Measurements from ENCODE around the gene WDR89.
"Not testable (repeated sequence)": the region's sequence is repeated elsewhere in the genome, so short reads cannot be mapped to it uniquely, and the experiment has no call there.

Gene WDR89, protein sequence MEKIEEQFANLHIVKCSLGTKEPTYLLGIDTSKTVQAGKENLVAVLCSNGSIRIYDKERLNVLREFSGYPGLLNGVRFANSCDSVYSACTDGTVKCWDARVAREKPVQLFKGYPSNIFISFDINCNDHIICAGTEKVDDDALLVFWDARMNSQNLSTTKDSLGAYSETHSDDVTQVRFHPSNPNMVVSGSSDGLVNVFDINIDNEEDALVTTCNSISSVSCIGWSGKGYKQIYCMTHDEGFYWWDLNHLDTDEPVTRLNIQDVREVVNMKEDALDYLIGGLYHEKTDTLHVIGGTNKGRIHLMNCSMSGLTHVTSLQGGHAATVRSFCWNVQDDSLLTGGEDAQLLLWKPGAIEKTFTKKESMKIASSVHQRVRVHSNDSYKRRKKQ

DNA sequence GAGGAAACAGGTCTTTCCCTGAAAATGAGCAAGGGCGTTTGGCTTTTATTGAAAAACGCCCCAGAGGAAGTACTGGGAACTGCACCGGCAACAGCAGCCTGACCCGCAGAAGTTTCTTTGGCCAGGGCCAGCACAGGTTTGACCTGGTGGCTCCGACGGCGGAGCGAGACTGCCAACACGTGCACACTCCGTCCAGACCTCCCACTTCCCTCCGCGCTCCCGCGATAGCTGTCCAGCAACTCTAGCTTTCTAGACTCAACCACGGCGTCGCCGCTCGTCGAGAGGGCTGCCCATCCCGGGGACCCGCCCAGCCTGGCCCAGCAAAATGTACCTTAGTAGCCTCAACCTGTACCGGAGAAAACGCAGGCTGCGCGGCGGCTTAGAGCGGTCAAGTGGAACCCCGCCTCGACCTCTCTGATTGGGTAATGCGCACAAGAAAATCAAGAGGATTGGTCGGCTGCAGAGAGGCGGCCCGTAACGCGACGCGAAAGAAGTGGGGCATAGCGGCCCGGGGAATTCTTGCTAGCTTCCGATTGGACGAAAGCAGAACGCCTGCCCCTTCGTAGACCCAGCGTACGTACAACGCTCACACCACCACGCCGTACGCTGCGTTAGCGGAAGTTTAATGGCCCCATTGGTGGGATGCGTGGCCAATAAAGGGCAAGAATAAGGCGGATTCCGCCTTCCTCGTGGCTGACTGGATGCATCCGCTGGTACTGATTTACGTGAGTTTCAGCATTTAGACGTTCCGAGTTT, at the start of gene WDR89:
WDR89 (minus strand) TSS at position 399 of the 756 bp plus-strand sequence. CDS start 41,929 bp downstream, outside the sequence.
- DNase-seq, result peak; percentile 98

DNA sequence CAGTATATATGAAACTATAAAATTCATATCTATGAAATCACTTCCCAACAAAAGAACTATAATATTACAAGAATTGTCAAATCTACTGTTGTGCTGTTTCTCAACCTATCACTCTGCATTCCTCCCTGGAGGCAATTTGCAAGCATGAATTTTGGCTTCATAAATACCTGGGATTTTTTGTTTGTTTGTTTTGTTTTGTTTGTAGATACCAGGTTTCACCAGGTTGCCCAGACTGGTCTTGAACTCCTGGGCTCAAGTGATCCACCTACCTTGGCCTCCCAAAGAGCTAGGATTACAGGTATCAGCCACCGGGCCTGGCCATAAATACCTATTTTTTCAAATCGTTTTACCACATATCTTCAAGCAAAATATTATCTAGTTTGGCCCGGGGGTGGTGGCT, 47.5 kb upstream of the WDR89 start:
- no peak for DNase-seq

DNA sequence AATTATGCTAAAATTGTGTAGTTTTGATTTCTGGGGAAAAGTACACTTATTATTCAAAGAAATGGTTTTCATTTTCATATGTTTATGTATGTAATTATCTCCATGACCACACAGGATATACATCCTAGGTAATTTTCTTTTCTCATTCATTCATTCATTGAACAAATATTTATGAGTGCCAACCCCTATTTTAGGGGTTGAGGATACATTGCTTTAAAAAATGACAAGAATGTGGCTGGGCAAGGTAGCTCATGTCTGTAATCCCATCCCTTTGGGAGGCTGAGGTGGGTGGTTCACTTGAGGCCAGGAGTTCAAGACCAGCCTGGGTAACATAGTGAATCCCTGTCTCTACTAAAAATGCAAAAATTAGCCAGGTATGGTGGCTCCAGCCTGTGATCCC, 45.3 kb upstream of the WDR89 start:
- DNase-seq, result no peak

DNA sequence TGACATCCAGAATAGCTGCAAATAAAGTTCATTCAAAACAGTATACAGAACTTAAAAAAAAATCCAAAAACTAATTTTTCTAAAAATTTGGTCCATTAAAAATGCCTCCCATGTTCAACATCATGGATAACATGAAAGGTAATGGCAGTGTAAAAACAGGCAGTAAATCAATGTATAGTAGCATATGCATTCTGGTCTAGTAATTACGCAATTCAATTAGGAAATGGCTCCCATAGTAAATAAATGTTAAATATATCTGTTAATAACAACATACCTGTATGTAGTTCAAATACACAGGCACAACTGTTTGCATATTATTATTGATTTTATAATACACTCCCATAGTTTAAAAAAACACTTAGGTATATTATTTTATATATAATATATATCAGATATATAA, 43.7 kb upstream of the WDR89 start:
- no peak for DNase-seq

DNA sequence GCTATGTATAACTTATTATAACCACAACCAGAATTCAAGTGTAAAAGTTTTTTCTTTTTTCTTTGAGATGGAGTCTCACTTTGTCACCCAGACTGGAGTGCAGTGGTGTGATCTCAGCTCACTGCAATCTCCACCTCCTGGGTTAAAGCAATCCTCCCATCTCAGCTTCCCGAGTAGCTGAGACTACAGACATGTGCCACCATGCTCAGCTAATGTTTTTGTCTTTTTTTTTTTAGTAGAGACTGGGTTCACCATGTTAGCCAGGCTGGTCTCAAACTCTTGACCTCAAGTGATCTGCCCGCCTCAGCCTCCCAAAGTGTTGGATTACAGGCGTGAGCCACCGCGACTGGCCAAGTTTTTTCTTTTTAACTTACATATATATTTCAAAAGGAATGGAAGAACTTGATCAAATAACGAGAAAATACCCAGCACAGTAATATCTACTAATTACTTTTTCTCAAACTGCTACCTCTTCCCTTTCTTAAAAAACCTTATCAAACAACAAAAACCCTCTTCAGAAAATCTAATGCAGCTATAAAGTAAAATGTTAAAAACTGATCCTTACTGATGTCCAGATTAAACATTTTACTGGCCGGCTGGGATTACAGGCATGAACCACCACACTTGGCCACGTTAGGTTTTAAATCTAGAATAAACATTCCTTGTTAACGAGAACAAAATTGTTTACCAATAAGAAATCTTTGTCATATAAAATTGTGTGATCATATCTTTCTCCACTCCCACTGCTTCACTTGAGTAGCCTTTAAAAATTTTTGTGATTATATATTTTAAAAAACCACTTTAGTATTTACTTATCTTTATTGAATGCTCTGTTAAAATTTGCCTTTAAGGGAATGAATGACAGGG, 41.3 kb upstream of the WDR89 start:
- DNase-seq, result no peak

DNA sequence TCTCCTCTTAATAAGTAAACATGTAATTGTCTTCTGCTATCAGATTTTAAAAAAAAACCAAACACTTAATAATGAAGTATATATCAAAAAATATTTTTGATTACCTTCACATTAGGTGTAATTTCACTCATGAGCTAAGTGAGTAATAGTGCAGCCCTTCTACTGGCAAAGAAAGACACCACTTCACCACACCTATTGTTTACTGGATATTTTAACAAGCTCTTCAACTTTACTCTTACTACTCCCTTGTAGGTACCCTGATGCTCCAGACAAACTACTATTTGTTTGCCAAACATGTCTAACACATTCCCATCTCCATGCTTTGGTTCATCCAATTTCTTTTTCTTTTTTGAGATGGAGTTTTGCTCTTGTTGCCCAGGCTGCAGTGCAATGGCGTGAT, 36.9 kb upstream of the WDR89 start:
- DNase-seq, result no peak

DNA sequence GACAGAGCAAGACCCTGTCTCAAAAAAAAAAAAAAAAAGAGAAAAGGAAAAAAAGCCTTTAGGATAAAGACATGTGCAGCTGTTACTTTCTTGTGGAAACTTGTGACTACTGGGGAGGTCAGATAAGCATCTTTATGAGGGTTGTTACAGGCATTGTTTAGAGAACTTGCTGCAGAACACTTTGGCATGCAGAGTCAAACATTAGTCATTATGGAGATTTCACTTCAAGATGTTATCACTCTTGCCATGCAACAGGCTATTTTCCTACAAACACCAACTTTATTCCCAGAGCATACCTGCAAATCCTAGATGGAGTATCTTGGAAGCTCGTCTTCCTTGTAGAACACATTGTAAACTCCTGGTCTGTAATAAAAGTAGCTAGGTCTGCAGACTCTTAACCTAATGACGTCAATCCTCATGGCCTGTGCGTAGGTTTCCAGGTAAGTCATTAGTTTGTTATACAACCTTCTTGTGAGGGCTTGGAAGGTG, 36.3 kb upstream of the WDR89 start:
- peak; percentile 16 for DNase-seq

DNA sequence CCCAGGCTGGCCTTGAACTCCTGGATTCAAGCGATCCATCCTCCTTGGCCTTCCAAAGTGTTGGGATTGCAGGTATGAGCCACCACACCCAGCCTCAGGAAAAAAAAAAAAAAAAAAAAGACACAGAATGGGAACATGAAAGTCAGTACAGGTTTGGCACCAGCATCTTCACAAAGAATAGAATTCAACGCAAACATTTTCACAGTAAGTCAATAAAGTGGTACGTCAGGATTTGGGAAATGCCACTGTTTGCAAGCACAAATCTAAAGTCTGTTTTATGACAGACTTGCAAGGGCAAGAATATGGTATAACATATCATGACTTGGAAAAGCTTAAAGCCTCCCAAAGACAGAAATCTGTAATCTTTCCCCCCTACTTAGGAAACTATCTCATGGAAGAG, 34.9 kb upstream of the WDR89 start:
- DNase-seq, result no peak

DNA sequence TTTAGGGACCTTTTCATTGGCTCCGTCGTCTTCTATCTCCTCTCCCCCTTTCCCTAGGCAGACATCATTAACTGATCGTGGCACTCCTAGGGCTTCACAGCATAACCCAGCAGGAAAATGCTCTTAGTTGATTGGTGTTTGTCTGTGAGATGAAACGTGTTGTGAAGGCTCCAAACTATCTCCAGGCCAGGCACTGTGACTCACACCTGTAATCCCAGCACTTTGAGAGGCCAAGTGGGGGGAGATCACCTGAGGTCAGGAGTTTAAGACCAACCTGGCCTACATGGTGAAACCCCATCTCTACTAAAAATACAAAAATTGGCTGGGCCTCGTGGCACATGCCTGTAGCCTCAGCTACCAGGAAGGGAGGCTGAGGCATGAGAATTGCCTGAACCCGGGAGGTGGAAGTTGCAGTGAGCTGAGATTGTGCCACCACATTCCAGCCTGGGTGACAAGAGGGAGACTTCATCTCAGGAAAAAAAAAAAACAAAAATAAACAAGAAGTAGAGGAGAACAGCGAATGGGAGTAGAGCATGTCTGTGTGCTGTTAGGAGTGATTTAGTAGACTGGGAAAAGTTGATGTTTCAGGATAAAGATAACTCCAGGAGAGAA, 32.3 kb upstream of the WDR89 start:
- no peak for DNase-seq

DNA sequence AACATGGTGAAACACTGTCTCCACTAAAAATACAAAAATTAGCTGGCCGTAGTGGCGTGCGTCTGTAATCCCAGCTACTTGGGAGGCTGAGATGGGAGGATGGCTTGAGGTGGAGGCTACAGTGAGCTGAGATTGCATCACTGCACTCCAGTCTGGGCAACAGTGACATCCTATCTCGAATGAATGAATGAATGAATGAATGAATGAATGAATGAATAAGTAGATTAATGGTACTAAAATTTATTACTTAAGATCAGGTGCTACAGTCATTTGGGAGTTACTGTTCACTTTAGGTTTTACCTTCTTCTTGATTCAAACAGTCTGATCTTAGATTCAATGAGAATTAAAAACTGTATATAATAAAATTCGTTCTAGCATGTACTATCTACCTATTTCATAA, 31.6 kb upstream of the WDR89 start:
- no peak for DNase-seq

DNA sequence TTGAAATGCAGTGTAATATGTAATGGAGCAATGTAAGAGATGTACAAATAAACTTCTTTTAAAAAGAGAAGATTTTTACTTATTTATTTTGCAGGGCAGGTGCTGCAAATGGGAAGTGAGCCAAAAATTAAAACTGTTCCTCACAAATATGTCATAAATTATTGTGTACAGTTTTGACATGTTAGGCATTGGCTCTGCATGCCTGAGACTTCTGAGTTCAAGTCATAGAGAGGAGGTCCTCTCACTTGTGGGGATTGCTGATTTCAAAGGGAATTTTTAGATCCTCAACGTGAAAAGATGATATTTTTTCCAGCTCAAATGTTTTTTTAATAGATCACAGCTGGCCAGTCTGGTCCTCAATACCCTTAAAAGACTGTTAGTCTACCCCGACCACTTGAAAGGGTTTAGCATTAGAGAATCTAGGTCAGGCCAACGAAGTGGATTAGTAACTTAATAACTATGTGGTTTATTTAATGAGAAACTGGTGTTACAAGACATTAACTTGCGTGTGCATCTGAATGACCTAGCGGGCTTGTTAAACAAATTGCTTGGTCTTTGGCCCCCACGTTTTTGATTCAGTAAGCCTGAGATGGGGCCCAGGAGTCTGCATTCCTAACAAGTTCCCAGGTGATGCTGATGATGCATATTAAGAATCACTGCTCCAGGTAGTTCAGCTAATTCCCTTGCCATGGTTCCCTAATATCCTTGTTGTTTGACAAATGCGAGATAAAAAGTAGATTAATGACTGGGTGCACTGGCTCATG, 30.9 kb upstream of the WDR89 start:
- no peak for DNase-seq

DNA sequence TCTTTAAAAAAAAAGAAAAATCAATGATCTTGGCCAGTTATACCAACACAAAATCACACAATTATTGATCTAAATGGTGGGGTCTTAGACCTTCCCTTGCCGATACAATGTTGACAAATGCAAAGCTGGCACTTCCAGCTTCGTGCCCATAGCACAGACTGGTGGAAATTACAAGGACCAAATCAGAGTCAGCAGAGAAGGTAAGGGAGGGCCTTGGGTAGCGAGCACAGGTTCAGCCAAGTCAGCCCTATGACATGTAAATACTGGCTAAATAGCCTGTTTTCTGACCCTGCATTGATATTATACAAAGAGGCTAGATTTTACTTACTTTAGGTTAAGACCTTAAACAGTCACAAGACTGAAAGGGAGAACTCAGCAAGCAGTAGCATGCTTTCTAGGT, 30.3 kb upstream of the WDR89 start:
- DNase-seq, result no peak

DNA sequence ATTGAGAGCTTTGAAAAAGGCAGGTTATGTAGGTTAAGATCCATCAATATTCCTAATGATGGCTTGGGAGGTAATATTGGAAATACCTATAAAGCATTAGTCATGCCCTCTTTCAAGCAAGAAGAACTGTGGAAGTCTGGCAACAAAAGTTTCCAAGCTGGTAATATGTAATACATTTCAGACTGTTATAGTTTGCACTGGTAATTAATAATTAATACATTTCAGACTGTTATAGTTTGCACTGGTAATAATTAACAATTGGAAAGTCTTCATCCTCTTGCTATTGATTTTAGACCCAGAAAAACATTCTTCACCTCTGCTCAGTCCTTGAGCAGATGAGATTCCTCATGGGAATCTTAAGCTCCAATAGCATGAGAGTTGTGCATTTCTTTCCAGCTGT, 29.0 kb upstream of the WDR89 start:
- DNase-seq, result no peak

DNA sequence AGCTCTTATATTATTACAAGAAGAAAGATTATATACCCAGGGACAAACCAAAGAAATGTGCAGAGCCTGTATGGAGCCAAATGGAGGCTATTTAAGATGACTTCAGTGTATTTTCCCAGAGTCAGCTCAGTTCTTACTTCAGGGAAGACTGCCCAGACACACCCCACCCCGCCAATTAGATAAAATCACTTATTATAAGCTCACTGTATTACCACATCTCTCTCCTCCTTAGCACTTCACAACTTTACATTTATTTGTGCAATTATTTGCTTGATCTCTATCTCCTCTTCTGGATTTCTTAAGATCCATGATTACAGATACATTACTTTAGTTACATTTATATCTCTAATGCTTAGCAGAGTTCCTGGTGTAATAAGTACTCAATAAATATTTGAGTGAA, 24.7 kb upstream of the WDR89 start:
- DNase-seq, result no peak

DNA sequence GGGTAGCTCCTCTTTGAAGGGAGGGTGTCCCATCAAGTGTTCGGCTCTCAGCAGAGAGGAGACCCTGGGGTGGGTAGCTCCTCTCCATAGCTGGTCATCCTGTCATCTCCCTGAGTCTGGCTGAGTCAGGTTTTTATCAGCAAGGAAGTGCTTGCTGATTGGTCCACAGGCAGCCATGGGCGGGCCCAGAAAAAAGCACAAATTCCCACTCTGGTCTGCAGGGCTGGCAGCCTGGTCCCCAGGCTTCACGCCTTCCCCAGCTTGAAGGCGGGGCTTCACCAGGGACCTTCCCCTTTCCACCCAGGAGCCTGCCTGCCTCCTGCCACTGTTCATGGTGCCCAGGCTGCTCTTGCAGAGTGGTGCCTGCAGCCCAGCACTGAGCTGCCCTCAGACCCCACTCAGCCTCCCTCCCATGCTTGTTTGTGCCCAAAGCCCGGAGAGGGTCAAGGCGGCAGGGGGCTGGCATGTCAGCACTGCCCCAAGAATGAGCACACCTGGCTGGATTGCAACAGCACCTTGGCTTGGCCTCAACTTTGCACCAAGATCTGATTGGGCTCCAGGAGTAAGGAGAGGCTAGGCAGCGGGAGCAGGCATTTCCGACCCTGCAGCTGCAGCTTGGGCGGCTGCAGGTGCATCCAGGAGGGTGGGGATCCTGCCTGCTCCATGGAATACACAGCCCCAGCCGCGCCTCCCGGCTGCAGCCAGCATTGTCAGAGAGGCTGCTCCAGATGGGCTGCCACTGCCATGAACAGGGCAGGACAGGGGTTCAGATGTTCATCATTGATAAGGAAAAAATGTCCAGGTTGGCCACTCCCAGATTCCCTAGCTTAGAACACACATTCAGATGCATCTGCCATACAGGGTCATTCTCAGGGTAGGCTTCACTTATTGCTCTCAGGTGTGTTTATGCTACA, 22.0 kb upstream of the WDR89 start:
- DNase-seq, result no peak

DNA sequence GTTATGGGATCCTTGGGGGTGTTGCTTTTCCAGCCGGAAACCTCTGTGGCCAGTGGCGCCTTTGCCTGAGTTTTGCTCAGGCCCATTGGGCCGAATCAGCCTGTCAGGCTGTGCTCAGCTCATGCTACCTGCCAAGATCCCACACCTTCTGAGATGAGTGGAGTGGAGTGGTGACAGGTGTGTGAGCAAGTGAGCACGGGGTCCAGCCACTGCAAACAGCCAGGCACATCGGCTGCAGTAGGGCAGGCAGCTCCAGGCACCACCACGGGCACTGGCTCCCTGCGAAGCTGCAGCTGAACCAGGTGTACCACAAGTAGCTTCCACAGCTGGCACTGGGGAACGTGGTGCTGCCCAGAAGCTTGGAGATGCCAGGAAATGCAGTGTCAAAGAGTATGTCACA, 21.1 kb upstream of the WDR89 start:
- DNase-seq, result no peak

DNA sequence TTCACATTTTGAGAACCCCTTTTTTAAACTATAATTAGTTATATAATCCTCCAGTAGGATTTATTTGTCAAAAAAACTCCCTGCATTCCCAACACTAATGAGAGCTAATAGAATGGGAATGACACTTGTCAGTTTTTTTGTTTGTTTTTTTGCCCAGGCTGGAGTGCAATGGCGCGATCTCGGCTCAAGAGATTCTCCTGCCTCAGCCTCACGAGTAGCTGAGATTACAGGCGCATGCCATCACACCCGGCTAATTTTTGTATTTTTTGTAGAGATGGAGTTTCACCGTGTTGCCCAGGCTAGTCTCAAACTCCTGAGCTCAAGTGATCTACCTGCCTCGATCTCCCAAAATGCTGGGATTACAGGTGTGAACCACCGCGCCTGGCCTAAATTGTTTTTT, 20.2 kb upstream of the WDR89 start:
- DNase-seq, result not testable (repeated sequence)

DNA sequence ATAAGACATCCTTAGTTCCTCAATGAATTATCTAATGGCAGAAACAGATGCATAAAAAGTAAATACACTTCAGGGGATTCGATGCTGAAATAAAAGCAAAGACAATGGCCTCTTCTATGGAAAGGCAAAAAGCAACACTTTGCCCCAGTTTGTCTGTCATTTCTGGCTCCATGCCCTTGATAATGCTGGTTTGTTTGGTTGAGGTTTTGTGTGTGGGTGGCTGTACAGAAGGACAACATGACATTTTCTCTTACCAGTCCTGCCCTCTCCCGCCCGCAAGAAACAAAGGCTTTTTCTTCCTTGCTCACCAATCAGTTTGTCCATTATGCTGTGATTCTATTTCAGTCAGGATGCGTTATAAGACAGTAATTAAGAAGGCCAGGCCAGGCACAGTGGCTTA, 18.1 kb upstream of the WDR89 start:
- no peak for DNase-seq

DNA sequence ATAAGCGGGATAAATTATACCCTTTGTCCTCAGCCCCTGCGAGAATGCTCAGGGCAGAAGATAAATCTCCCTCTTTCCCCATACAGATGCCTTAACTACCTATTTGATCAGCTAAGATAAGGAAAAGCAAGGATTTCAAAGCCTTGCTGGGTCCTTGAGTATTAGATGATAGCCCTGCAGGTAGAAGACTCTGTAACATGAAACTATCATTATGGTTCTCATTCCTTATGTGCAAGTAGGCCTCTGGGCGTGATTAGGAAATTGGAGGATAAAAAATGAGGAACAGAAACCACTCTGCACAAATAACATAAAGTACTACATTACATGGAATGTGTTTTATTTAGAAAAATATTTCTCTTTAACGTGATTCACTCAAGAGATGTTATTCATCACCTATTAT, 14.5 kb upstream of the WDR89 start:
- no peak for DNase-seq

DNA sequence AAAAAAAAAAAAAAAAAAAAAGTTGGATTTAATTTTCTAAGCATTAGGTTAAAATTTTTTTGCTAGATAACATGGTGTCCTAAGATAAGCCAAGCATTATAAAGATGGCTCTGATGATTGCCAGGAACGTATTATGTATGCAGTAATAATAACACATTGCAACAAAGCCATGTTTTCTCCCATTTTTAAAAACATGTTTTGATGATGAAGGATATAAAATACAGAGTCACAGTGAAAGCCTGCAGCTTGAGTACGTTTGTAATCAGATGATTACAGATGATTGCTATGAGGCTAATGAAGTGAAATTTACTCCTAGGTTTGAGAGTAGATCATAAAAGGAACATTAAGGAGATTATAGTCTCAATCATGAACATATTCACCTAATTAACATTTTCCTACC, 13.3 kb upstream of the WDR89 start:
- DNase-seq, result no peak

DNA sequence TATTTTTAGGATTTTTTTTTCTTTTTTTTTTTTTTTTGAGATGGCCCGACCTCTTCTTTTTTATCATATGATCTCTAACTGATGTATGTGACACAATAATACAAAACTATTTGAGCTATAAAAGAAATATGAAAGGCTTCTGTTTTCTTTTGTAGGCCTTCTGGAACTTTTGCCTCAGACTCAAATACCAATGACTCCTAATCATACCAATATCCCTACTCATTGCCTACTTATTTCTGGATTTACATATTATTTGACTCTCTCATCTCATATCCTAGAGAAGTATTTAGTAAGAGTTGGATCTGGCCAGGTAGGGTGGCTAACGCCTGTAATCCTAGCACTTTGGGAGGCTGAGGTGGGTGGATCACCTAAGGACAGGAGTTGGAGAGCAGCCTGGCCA, 12.7 kb upstream of the WDR89 start:
- no peak for DNase-seq
